Glutamatergic neuron (in vitro differentiated cells): ENCODE data around the gene EPHB2. TPM values are rescaled to one million over a fixed set of nuclear protein-coding genes. Genes with fewer than 3 reads are reported as not detected.

ENCODE experiments used
- DNase-seq: peaks from one replicate; pipeline ENCODE4 v3.0.0; 2022
- H3K27ac Mint-ChIP-seq: one replicate; pipeline ENCODE4 v1.8.0; 2020; ENCODE audit warnings: mild to moderate bottlenecking, mixed read lengths, inconsistent platforms; ENCODE audit not compliant: unreplicated experiment
- H3K27me3 Mint-ChIP-seq: one replicate; pipeline ENCODE4 v1.8.0; 2020; ENCODE audit warnings: mild to moderate bottlenecking, moderate library complexity, mixed read lengths, inconsistent platforms; ENCODE audit not compliant: unreplicated experiment
- H3K36me3 Mint-ChIP-seq: one replicate; pipeline ENCODE4 v1.8.0; 2020; ENCODE audit warnings: mild to moderate bottlenecking, mixed read lengths, inconsistent platforms; ENCODE audit not compliant: unreplicated experiment
- H3K4me1 Mint-ChIP-seq: one replicate; pipeline ENCODE4 v1.8.0; 2020; ENCODE audit warnings: mild to moderate bottlenecking, low read depth, mixed read lengths, inconsistent platforms; ENCODE audit not compliant: unreplicated experiment
- H3K4me3 Mint-ChIP-seq: one replicate; pipeline ENCODE4 v1.8.0; 2020; ENCODE audit warnings: mild to moderate bottlenecking, mixed read lengths, inconsistent platforms; ENCODE audit not compliant: unreplicated experiment
- H3K9me3 Mint-ChIP-seq: one replicate; pipeline ENCODE4 v1.8.0; 2020; ENCODE audit warnings: mild to moderate bottlenecking, moderate library complexity, mixed read lengths, inconsistent platforms; ENCODE audit not compliant: unreplicated experiment
- total RNA-seq: library from RNA; stranded (reverse); fragmentation: NEBNext Ultra II Directional; extraction: Animal tissue kit (Norgen Biotek cat#: 25700); gene quantifications from one replicate; pipeline ENCODE4 v1.2.1, GENCODE V29; 2021; ENCODE audit not compliant: unreplicated experiment
- TF ChIP-seq, protein P1 (sequence below): fragments of 200-600 bp; sonication (generic); IDR thresholded peaks from one replicate; pipeline ENCODE4 v1.5.0; 2021; ENCODE audit not compliant: partially characterized antibody, unreplicated experiment

Gene EPHB2
- total RNA-seq, 1 donor from 2014 or later = 93.0 TPM

GRCh38 chr1:22790232-22791008 lies 79.8 kb downstream of the EPHB2 start:
- TF ChIP-seq, protein P1, sequence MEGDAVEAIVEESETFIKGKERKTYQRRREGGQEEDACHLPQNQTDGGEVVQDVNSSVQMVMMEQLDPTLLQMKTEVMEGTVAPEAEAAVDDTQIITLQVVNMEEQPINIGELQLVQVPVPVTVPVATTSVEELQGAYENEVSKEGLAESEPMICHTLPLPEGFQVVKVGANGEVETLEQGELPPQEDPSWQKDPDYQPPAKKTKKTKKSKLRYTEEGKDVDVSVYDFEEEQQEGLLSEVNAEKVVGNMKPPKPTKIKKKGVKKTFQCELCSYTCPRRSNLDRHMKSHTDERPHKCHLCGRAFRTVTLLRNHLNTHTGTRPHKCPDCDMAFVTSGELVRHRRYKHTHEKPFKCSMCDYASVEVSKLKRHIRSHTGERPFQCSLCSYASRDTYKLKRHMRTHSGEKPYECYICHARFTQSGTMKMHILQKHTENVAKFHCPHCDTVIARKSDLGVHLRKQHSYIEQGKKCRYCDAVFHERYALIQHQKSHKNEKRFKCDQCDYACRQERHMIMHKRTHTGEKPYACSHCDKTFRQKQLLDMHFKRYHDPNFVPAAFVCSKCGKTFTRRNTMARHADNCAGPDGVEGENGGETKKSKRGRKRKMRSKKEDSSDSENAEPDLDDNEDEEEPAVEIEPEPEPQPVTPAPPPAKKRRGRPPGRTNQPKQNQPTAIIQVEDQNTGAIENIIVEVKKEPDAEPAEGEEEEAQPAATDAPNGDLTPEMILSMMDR = no peak
- Mint-ChIP-seq H3K4me3 (no peak overlapping the region), H3K27me3 (peaks cover 6% of the 10 kb centered on the region), H3K4me1 (peaks cover 39% of the 10 kb centered on the region), H3K9me3 (peaks cover 3% of the 10 kb centered on the region), H3K36me3 (no peaks in the 10 kb centered on the region), H3K27ac (no peak overlapping the region)
- no peak for DNase-seq

DNA sequence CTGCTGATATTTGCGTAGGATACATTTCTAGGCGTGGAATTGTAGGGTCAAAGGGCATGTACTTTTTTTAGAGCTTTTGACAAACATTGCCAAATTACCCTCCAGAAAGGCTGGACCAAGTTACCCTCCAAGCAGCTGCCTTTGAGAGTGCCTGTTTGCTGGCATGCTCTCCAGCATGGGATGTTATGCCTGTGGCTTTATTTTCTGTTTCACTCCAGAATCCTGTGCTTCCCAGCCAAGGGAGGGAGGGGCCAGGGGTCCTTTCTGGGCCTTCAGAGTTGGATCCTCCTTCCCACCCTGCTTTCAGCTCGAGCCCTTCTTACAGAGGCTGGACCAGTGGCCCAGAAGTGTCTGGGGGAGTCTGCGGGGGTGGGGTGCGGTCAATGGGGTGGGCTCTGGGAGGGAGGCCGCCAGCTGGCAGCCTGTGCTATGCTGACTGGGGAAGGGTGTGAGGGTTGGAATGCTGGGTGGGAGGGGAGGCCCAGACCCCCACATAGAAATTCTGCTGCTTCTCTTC lies 81.2 kb downstream of the EPHB2 start:
- TF ChIP-seq, protein P1 = no peak
- Mint-ChIP-seq H3K4me1 (peaks cover 36% of the 10 kb centered on the region), H3K36me3 (no peaks in the 10 kb centered on the region), H3K4me3 (no peak overlapping the region), H3K9me3 (peaks cover 2% of the 10 kb centered on the region), H3K27me3 (peaks cover 6% of the 10 kb centered on the region), H3K27ac (no peak overlapping the region)
- no peak for DNase-seq

DNA sequence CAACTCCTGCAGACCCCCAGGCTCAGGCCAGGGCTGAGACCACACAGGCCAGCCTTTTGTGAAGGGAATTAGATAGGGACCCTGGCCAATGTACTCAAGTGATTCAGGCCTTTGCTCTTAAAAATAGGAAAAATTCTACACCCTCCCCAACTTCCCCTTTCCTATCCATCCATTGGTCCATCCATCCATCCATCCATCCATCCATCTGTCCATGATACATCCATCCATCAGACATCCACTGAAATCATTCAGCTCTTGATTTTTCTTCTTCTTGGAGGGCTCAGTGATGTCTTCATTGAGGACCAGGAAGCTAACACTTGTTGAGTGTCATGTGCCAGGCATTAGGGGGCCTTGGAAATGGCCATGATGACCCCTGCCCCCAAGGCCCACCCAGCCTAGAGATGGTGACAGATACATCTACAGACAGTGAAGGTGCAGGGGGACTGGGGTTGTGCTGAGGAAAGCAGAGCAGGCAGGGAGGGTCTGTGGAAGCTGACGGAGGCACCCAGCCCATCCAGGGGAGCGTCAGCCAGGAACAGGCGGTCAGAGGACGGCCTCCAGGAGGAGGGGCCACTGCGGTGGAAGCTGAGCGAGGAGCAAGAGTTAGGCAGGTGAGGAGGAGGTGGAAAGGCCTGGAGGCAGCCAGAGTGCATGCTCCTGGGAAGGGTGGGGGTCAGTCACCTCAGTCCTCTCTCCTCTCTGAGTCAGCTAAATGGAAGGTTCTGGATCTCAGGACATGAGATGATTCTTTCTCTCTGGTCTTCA lies 81.9 kb downstream of the EPHB2 start:
- TF ChIP-seq, protein P1 = no peak

GRCh38 chr1:22793647-22794046 lies 83.0 kb downstream of the EPHB2 start:
- TF ChIP-seq, protein P1 = no peak
- Mint-ChIP-seq H3K9me3 (peaks cover 2% of the 10 kb centered on the region), H3K4me1 (peaks cover 36% of the 10 kb centered on the region), H3K27ac (no peak overlapping the region), H3K36me3 (no peaks in the 10 kb centered on the region), H3K27me3 (peaks cover 6% of the 10 kb centered on the region), H3K4me3 (no peak overlapping the region)
- no peak for DNase-seq

More for the DNA sequence above, 81.9 kb downstream of the EPHB2 start:
- no peak for DNase-seq
- Mint-ChIP-seq H3K4me1 (peaks cover 36% of the 10 kb centered on the region), H3K4me3 (no peak overlapping the region), H3K27ac (peak overlapping the region; percentile 40), H3K9me3 (peaks cover 2% of the 10 kb centered on the region), H3K27me3 (peaks cover 6% of the 10 kb centered on the region), H3K36me3 (no peaks in the 10 kb centered on the region)
